H9 (cell line): ENCODE measurements around the gene PLEKHD1. TPM values are rescaled to one million over a fixed set of nuclear protein-coding genes. Genes with fewer than 3 reads are reported as not detected.

Experiments used
- DNase-seq: peaks from one replicate; pipeline ENCODE4 v3.0.0-alpha.2; 2017
- H2AFZ ChIP-seq: one replicate; pipeline ENCODE4 v1.6.1; 2013; ENCODE audit warnings: mild to moderate bottlenecking, low read length, control low read depth, moderate library complexity
- H2AK5ac ChIP-seq: 2 replicates; pipeline ENCODE4 v1.6.1; 2013; ENCODE audit warnings: low read length, control low read depth, mixed read lengths; ENCODE audit not compliant: insufficient read length
- H2BK120ac ChIP-seq: one replicate; pipeline ENCODE4 v1.6.1; 2013; ENCODE audit warnings: low read depth, mild to moderate bottlenecking, low read length, control low read depth, inconsistent platforms; ENCODE audit not compliant: poor library complexity, severe bottlenecking
- H2BK12ac ChIP-seq: 2 replicates; pipeline ENCODE4 v1.6.1; 2013; ENCODE audit warnings: low read length, control low read depth, mixed read lengths, low read depth; ENCODE audit not compliant: insufficient read length
- H2BK15ac ChIP-seq: 2 replicates; pipeline ENCODE4 v1.6.1; 2013; ENCODE audit warnings: low read depth, low read length, control low read depth
- H2BK20ac ChIP-seq: one replicate; pipeline ENCODE4 v1.6.1; 2013; ENCODE audit warnings: low read depth, mild to moderate bottlenecking, low read length, control low read depth, inconsistent platforms; ENCODE audit not compliant: poor library complexity, severe bottlenecking
- H2BK5ac ChIP-seq: 2 replicates; pipeline ENCODE4 v1.6.1; 2013; ENCODE audit warnings: low read length, control low read depth, mixed read lengths; ENCODE audit not compliant: insufficient read length
- H3K14ac ChIP-seq: 2 replicates; pipeline ENCODE4 v1.6.1; 2013; ENCODE audit warnings: low read length, control low read depth; ENCODE audit not compliant: insufficient read depth
- H3K18ac ChIP-seq: 2 replicates; pipeline ENCODE4 v1.6.1; 2013; ENCODE audit warnings: low read depth, mild to moderate bottlenecking, mixed read lengths, low read length, control low read depth; ENCODE audit not compliant: insufficient read length
- H3K23ac ChIP-seq: 2 replicates; pipeline ENCODE4 v1.6.1; 2013; ENCODE audit warnings: low read length, control low read depth, mixed read lengths, low read depth; ENCODE audit not compliant: insufficient read length
- H3K23me2 ChIP-seq: 2 replicates; pipeline ENCODE4 v1.6.1; 2013; ENCODE audit warnings: low read depth, mild to moderate bottlenecking, mixed read lengths, low read length, control low read depth; ENCODE audit not compliant: insufficient read length, poor library complexity, severe bottlenecking
- H3K27ac ChIP-seq: 2 replicates; pipeline ENCODE4 v1.5.1; 2013; ENCODE audit warnings: low read length, control low read depth, mixed read lengths, low read depth; ENCODE audit not compliant: insufficient read length
- H3K27me3 ChIP-seq: 2 replicates; pipeline ENCODE4 v1.6.1; 2013; ENCODE audit warnings: low read length, control low read depth, inconsistent platforms; ENCODE audit not compliant: insufficient read depth
- H3K4ac ChIP-seq: 2 replicates; pipeline ENCODE4 v1.6.1; 2013; ENCODE audit warnings: low read depth, mild to moderate bottlenecking, control low read depth, inconsistent platforms, low read length, moderate library complexity
- H3K4me1 ChIP-seq: 2 replicates; pipeline ENCODE4 v1.6.1; 2013; ENCODE audit warnings: low read length, control low read depth, inconsistent platforms; ENCODE audit not compliant: insufficient read depth
- H3K4me2 ChIP-seq: 2 replicates; pipeline ENCODE4 v1.6.1; 2013; ENCODE audit warnings: low read length, control low read depth, mixed read lengths; ENCODE audit not compliant: insufficient read length, insufficient read depth
- H3K56ac ChIP-seq: 2 replicates; pipeline ENCODE4 v1.6.1; 2013; ENCODE audit warnings: low read depth, mild to moderate bottlenecking, mixed read lengths, low read length, control low read depth; ENCODE audit not compliant: insufficient read length
- H3K79me1 ChIP-seq: 2 replicates; pipeline ENCODE4 v1.6.1; 2013; ENCODE audit warnings: low read depth, mild to moderate bottlenecking, moderate library complexity, low read length, control low read depth, inconsistent platforms; ENCODE audit not compliant: insufficient read depth, poor library complexity, severe bottlenecking
- H3K79me2 ChIP-seq: 2 replicates; pipeline ENCODE4 v1.6.1; 2013; ENCODE audit warnings: low read length, control low read depth, inconsistent platforms; ENCODE audit not compliant: insufficient read depth
- H3K9ac ChIP-seq: 2 replicates; pipeline ENCODE4 v1.6.1; 2013; ENCODE audit warnings: low read length, control low read depth, mixed read lengths; ENCODE audit not compliant: insufficient read length; ENCODE audit errors: extremely low read depth
- H3K9me3 ChIP-seq: one replicate; pipeline ENCODE4 v1.6.1; 2013; ENCODE audit warnings: low read depth, low read length, inconsistent platforms; ENCODE audit not compliant: control insufficient read depth
- H3T11ph ChIP-seq: one replicate; pipeline ENCODE4 v1.6.1; 2013; ENCODE audit warnings: mild to moderate bottlenecking, low read length, control low read depth, inconsistent platforms
- H4K20me1 ChIP-seq: one replicate; pipeline ENCODE4 v1.6.1; 2013; ENCODE audit not compliant: control insufficient read depth, insufficient read length, insufficient read depth
- H4K5ac ChIP-seq: 2 replicates; pipeline ENCODE4 v1.6.1; 2013; ENCODE audit warnings: low read depth, mild to moderate bottlenecking, mixed read lengths, low read length, control low read depth; ENCODE audit not compliant: insufficient read length
- H4K8ac ChIP-seq: replicated peaks from 2 replicates; pipeline ENCODE4 v1.6.1; 2013; ENCODE audit warnings: low read length, control low read depth, mixed read lengths, low read depth; ENCODE audit not compliant: insufficient read length
- H4K91ac ChIP-seq: 2 replicates; pipeline ENCODE4 v1.6.1; 2013; ENCODE audit warnings: low read depth, mild to moderate bottlenecking, moderate library complexity, mixed read lengths, low read length, control low read depth; ENCODE audit not compliant: insufficient read length
- H3K27ac Mint-ChIP-seq, 3 experiments: 2 replicates in 2 of 3; 3 replicates in 1 of 3; pipeline ENCODE4 v1.8.0; 2020 to 2021; ENCODE audit warnings: mixed read lengths in 3 of 3, mild to moderate bottlenecking in 1 of 3, moderate library complexity in 1 of 3
- H3K27me3 Mint-ChIP-seq: 2 replicates; pipeline ENCODE4 v1.8.0; 2021; ENCODE audit warnings: low read depth, mild to moderate bottlenecking, moderate library complexity, mixed read lengths
- H3K36me3 Mint-ChIP-seq, 3 experiments: 2 replicates in 2 of 3; 3 replicates in 1 of 3; pipeline ENCODE4 v1.8.0; 2020 to 2021; ENCODE audit warnings: low read depth in 3 of 3, mixed read lengths in 3 of 3; ENCODE audit not compliant: insufficient read depth in 1 of 3
- H3K4me1 Mint-ChIP-seq, 2 experiments: 2 replicates each; pipeline ENCODE4 v1.8.0; 2020; ENCODE audit warnings: mixed read lengths in 2 of 2
- H3K4me3 Mint-ChIP-seq, 2 experiments: 2 replicates in 1 of 2; 3 replicates in 1 of 2; pipeline ENCODE4 v1.8.0; 2020 to 2021; ENCODE audit warnings: mild to moderate bottlenecking in 2 of 2, mixed read lengths in 2 of 2, moderate library complexity in 1 of 2
- H3K9me3 Mint-ChIP-seq, 2 experiments: 2 replicates in 1 of 2; 3 replicates in 1 of 2; pipeline ENCODE4 v1.8.0; 2020; ENCODE audit warnings: mild to moderate bottlenecking in 2 of 2, mixed read lengths in 2 of 2, moderate library complexity in 1 of 2
- WGBS: extraction: QIAGEN DNeasy Blood & Tissue Kit; methylation state at CpG from one replicate; pipeline ENCODE4 v1.1.7; 2013; ENCODE audit warnings: missing lambda C conversion rate, low lambda C conversion rate, mixed read lengths; ENCODE audit not compliant: insufficient read length; ENCODE audit errors: extremely low coverage; 5-methylcytosine and 5-hydroxymethylcytosine counted together
- total RNA-seq: library from RNA; stranded (reverse); gene quantifications from 2 replicates; pipeline ENCODE4 v1.2.1, GENCODE V29; 2021
- TF ChIP-seq, protein P1 (sequence below): fragments of 200-600 bp; sonication (generic); conservative IDR thresholded peaks from 3 replicates; pipeline ENCODE4 v1.8.0; 2021; ENCODE audit warnings: antibody characterized with exemption, mild to moderate bottlenecking

The PLEKHD1 gene
- total RNA-seq, 1 experiment from 2014 or later: 0.37 TPM

- peaks cover 16% of the 10 kb centered on the region for H3K27me3 Mint-ChIP-seq
- Histone ChIP-seq H4K20me1 (no peaks in the 10 kb centered on the region), H3K9ac (no peak overlapping the region), H3T11ph (no peak overlapping the region), H3K4ac (no peak overlapping the region), H2BK15ac (no peak overlapping the region), H3K56ac (no peak overlapping the region), H3K18ac (no peak overlapping the region), H3K27me3 (no peaks in the 10 kb centered on the region), H3K79me2 (no peaks in the 10 kb centered on the region), H3K14ac (no peak overlapping the region), H2AFZ (no peak overlapping the region), H4K5ac (no peak overlapping the region), H2BK5ac (no peak overlapping the region), H2BK120ac (no peak overlapping the region), H3K27ac (no peak overlapping the region), H2BK12ac (no peak overlapping the region), H4K8ac (no peak overlapping the region), H3K4me2 (no peak overlapping the region), H3K4me1 (no peaks in the 10 kb centered on the region), H2BK20ac (no peak overlapping the region), H2AK5ac (no peak overlapping the region), H3K9me3 (no peaks in the 10 kb centered on the region), H3K23me2 (no peaks in the 10 kb centered on the region), H4K91ac (no peak overlapping the region), H3K79me1 (no peaks in the 10 kb centered on the region), H3K23ac (no peak overlapping the region)
- WGBS: no CpG with 5 or more reads among the region's 2 CpGs
- TF ChIP-seq, protein P1, sequence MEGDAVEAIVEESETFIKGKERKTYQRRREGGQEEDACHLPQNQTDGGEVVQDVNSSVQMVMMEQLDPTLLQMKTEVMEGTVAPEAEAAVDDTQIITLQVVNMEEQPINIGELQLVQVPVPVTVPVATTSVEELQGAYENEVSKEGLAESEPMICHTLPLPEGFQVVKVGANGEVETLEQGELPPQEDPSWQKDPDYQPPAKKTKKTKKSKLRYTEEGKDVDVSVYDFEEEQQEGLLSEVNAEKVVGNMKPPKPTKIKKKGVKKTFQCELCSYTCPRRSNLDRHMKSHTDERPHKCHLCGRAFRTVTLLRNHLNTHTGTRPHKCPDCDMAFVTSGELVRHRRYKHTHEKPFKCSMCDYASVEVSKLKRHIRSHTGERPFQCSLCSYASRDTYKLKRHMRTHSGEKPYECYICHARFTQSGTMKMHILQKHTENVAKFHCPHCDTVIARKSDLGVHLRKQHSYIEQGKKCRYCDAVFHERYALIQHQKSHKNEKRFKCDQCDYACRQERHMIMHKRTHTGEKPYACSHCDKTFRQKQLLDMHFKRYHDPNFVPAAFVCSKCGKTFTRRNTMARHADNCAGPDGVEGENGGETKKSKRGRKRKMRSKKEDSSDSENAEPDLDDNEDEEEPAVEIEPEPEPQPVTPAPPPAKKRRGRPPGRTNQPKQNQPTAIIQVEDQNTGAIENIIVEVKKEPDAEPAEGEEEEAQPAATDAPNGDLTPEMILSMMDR: no peak
- H3K27ac Mint-ChIP-seq: no peak overlapping the region
- no peaks in the 10 kb centered on the region; a peak in 1 of 5 replicates for H3K9me3 Mint-ChIP-seq
- H3K4me3 Mint-ChIP-seq: no peak overlapping the region
- DNase-seq: no peak
- H3K36me3 Mint-ChIP-seq: peaks cover 0 to 3% (median 0%) of the 10 kb centered on the region in 3 experiments; a peak in 1 of 7 replicates
- peaks cover 3 to 7% of the 10 kb centered on the region in 2 experiments for H3K4me1 Mint-ChIP-seq
Observed at GRCh38 chr14:69542311-69542710, 57.8 kb downstream of the PLEKHD1 start.
